ENCODE results near the gene RHOT1. TPM values are rescaled to one million over a fixed set of nuclear protein-coding genes. Genes with fewer than 3 reads are reported as not detected.
A peak's percentile ranks its signal among the peaks of the same experiment; 100 is the strongest.
"Not testable (repeated sequence)": the region's sequence is repeated elsewhere in the genome, so short reads cannot be mapped to it uniquely, and the experiment has no call there.

The RHOT1 gene
- 29.2 and 30.5 TPM in 2 replicates for total RNA-seq (2014; rRNA removed; shearing (Covaris generic))

DNA sequence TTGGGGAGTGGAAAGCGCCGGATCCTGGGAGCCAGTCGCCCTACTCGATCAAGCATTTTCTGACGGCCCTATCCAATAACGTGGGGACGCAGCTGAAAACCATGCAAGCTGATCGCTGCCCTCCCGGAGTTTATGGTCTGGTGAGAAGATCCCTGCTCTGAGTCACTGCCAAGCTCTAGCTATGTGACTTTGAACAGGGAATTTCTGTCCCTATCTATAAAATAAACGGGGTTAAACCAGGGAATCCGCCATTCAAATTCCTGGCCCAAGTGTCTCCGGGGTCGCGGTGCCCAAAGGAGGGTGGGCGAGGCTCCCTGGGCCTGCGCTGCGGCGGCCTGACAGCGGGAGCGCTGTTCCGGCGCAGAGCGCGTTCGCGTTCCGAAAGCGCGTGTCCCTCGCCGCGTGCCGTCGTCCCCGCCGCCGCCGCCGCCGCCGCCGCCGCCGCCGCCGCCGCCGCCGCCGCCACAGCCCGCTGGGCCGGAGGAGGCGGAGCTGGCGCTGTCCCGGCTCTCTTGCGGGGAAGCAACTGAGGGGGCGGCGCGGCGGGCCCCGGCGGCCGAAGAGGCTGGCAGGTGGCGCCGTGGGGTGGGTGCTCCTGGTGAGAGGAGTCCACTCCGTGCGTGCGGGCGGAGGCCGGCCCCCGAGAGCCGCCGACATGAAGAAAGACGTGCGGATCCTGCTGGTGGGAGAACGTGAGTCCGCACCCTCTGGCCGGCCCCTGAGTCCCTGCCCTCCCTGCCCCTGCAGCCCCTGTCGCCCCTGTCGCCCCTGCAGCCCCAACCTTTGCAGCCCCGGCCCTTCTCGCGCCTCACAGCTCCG is at the start of gene RHOT1:
RHOT1 (plus strand) TSS at position 465 of the 819 bp plus-strand sequence; CDS start at position 656, 191 bp downstream.
- DNase-seq (ENCODE audit: low spot score) = peak; percentile 92

DNA sequence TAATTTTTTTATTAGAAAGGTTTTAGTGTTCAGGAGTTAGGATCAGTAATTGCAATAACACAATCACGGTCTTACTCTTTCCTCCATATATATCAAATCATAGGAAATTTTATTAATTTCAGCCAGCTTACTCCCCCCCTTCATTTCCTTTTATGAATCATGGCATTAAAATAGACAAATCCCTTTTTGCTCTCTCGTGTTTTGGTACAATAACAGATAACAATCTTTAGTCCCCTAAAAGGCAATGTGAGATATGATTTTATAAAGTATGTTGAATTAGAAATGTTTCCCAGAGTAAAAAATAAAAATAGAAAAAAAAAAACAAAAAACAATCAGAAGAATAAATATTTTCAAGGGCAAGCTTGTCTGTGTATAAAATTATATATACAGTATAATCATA is 42.6 kb upstream of the RHOT1 start:
- DNase-seq (ENCODE audit: low spot score) = no peak

GRCh38 chr17:32100323-32100722 is 42.0 kb upstream of the RHOT1 start:
- DNase-seq (ENCODE audit: low spot score) = not testable (repeated sequence)

DNA sequence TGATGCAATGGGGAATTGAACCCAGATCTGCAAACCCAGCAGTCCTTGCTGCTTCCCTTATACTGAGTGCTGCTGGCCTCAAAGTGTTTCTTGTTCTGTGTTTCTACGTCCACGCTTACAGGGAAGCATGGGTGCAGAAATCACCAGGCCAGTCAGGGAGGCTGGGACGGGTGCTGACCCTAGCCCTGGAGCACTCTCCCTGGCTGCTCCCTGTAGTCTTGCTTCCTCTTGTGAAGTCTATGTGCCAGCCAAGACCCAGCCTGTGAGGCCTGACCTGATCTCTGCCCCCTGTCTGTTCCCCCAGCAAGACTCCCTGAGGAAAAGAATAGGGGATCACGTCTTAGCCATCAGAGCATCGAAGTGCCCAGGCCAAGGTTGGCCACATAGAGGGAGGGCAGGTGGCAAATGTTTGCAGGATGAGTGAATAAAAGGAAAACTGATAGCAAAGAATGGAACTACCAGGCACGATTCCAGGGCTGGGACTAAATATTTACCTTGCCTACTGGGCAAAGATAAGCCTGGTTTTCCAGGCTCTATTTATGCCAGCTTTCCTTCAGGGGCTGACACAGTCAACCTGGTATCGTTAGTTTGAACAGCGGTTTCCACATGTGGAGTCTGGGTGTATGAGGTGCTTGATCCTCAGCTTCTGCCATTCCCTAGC is 41.2 kb upstream of the RHOT1 start:
- peak; percentile 46 for DNase-seq (ENCODE audit: low spot score)

- DNase-seq (ENCODE audit: low spot score) = no peak
Observed at GRCh38 chr17:32102172-32102571, 40.1 kb upstream of the RHOT1 start.

DNA sequence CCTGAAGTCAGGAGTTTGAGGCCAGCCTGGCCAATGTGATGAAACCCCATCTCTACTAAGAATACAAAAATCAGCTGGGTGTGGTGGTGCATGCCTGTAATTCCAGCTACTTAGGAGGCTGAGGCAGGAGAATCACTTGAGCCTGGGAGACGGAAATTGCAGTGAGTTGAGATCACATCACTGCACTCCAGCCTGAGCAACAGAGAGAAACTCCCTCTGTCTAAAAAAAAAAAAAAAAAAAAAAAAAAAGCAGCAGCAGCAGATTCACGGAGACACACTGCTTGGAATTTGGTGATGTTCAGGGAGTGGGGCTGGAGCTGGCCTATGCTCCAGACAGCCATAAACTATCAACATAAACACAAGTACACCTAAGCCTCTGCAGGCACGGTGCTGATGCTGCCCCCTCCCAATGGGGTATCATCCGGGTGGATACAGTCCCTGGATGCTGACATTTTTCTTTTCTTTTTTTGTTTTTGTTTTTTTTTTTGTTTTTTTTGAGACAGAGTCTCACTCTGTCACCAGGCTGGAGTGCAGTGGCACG is 39.6 kb upstream of the RHOT1 start:
- no peak for DNase-seq (ENCODE audit: low spot score)

GRCh38 chr17:32103476-32104113 is 38.7 kb upstream of the RHOT1 start:
- DNase-seq (ENCODE audit: low spot score) = no peak

DNA sequence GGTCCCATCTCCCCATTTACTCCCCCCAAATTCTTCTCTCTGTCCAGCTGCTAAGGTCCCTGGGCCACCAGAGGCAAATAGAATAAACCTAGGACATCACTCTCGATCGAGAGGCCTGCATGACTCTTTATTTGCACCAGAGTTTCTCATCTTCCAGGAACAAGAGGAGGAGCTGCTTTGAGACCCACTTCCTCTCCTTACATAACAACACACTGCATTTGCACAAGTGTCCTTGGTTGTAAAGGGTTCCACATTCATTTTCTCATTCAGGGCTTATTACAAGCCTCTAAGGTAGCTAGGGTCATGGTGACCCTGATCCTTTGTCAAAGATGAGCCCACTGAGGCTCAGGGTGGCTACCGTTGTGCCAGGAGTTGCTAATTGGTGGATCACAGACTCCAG is 38.1 kb upstream of the RHOT1 start:
- no peak for DNase-seq (ENCODE audit: low spot score)

DNA sequence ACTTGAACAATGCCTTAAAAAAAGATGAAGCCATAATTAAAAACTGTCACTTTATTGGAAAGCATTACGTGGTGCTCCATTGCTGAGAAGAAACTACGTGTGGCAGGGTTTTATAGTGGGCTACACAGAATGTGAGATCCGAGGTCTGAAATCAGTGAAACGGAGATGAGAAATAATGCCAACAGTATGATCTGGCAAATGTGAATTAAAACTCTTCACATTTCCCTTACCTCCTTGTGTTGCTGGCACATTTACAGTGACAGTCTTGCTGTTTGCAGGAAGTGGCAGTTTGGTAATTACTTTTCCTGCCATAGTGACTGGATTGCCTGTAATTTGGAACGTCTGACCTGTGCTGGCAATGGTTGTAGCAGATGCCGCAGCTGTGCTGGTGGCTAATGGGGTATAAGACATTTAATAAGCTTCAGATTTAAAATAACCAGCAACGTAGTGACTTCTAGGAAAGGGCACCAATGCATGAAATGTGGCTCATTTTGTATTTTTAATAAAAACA is 35.8 kb upstream of the RHOT1 start:
- not testable (repeated sequence) for DNase-seq (ENCODE audit: low spot score)

- not testable (repeated sequence) for DNase-seq (ENCODE audit: low spot score)
Observed at GRCh38 chr17:32107194-32107593, 35.1 kb upstream of the RHOT1 start.

- DNase-seq (ENCODE audit: low spot score) = no peak
Observed at GRCh38 chr17:32110596-32110995, 31.7 kb upstream of the RHOT1 start.

DNA sequence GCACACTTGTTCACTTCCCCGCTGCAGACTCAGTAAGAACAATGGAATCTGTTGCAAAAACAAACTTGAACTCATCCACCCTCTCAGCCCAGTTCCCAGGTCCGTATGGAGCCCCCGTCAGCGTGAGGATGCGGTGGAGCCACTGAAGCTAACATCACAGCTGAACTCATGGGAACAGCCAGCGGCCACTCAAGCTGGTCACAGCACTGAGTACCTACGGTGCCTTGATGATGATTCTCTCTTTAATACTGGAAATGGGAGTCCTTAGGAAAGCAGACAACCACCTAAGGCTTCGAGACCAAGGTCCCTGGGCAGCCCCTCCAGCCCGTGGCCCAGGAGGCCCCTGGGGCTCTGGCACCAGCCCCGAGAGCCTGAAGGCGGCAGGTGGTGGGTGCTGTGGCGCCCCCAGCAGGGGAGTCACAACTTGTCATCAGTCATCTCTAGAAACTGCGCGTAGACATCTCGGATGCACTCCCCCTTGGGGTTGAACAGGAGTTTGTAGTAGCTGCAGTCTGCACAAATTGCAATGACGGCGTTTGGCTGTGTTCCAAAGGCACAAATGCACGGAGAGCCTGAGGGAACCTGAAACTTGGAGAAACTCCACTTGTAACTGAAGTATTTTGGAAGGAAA is 31.0 kb upstream of the RHOT1 start:
- peak; percentile 37 for DNase-seq (ENCODE audit: low spot score)

DNA sequence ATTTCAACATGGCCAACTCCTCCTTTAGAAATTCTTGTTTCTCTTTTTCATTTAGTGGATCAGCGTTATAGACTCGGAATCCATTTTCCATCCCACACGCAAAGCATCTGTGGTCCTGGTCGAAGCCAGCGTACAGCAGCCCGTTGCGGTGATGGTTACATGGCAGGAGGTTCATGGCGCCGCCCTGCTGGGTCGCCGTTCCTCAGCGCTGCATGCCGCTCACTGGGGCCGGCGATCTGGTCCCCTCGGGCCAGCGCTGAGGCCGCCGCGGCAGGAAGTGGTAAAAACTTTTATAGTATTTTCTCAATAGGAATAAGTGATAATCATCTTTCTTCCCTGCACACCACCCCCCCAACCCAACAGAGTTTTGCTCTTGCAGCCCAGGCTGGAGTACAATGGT is 29.9 kb upstream of the RHOT1 start:
- no peak for DNase-seq (ENCODE audit: low spot score)

DNA sequence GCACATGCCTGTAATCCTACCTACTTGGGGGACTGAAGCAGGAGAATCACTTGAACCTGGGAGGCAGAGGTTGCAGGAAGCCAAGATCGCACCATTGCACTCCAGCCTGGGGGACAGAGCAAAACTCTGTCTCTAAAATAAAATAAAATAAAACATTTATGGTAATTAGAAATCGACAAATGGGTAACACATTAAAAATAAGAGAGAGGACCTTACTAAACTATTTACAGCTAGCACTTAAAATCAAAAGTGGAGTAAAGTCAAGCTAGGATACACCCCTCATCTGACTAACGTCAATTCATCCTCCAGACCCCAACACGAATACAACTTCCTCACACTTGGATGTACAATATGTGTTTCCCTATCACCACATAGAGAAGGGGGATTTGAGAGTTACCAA is 27.8 kb upstream of the RHOT1 start:
- no peak for DNase-seq (ENCODE audit: low spot score)

DNA sequence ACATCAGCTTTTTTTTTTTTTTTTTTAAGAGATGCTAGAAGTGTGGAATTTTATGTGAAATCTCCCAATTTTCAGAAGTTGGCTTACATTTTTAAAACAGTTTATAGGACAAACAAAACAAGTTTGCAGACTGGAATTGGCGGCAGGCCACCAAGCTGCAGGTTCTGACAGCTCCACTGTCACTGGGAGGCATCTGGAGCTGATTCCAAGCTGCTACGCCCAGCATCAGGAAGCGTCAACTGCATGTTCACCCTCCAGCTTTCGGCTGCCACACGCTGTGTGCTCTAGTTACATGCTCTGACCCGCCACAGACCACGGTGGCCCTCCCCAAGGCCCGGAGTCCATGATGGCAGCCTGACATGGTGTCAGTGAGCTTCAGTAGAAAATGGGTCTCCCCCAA is 26.8 kb upstream of the RHOT1 start:
- not testable (repeated sequence) for DNase-seq (ENCODE audit: low spot score)

DNA sequence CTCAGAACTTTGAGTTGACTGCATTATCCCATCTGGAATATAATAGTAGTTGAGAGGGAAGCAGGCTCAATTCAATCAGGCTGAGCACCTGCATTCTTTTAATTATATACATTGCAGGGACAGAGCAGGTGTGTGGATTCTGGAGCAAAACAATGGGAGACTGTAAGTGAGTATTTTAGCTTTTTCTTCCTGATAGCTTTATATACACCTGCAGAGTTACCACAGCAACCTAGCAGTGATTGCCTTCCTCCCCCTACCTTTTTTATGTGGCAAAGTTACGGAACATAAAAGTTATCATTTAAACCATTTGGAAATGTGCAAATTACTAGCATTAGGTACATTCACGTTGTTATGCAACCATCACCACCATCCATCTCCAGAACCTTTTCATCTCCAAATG is 25.4 kb upstream of the RHOT1 start:
- DNase-seq (ENCODE audit: low spot score) = no peak

- DNase-seq (ENCODE audit: low spot score) = no peak
Observed at GRCh38 chr17:32117399-32117798, 24.9 kb upstream of the RHOT1 start.

DNA sequence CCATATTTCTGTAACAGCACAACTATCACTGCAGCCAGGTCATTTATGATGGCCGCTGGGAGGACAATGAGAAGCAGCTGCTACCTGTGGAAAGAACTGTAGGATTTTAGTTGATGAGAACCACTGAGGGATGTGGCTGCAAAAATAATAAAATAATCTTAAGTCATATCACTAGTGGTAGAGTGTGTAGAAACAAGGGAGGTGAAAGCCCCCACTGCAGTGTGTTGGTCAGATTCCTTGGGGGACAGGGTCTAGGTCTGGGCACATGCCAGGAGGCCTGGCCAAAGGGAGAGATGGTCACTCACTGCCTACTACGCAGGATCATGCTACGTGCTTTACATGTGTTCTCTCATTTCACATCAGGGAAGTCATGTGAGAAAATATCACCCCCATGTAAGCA is 24.2 kb upstream of the RHOT1 start:
- DNase-seq (ENCODE audit: low spot score) = not testable (repeated sequence)

- no peak for DNase-seq (ENCODE audit: low spot score)
Observed at GRCh38 chr17:32118835-32119234, 23.5 kb upstream of the RHOT1 start.

DNA sequence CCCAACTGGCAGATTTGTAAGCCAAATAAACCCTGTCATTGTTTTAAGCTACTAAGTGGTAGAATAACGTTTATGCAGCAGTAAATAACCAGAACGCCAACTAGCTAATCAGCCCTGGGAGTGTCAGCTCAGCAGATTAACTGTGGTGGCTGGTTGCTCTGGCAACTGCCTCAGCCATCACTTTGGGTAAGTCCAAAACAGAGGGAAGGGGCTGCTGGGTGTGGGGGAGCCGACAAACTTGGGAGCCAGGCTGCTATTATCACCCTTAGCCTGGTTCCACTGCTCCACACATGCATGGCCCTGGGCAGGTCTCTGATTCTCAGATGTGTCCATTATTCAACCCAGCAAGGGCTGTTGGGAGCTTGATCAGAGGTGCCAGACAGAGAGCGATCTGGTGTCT is 22.2 kb upstream of the RHOT1 start:
- DNase-seq (ENCODE audit: low spot score) = no peak

- no peak for DNase-seq (ENCODE audit: low spot score)
Observed at GRCh38 chr17:32120716-32121115, 21.6 kb upstream of the RHOT1 start.

GRCh38 chr17:32123782-32124181 is 18.5 kb upstream of the RHOT1 start:
- DNase-seq (ENCODE audit: low spot score) = no peak

Data from HT-29 (cell line).